Ishikawa (cell line): Measurements from ENCODE around the gene ZNF808.

Source experiments
- CEBPB ChIP-seq: IDR thresholded peaks from 2 replicates; pipeline ENCODE4 v1.6.1; 2012
- CREB1 ChIP-seq: IDR thresholded peaks from 2 replicates; pipeline ENCODE4 v1.6.1; 2012; ENCODE audit warnings: low read depth
- EP300 ChIP-seq: IDR thresholded peaks from 2 replicates; pipeline ENCODE4 v1.6.1; 2012; ENCODE audit warnings: borderline replicate concordance
- NFIC ChIP-seq: IDR thresholded peaks from 2 replicates; pipeline ENCODE4 v1.6.1; 2012
- REST ChIP-seq: IDR thresholded peaks from 2 replicates; pipeline ENCODE4 v1.6.1; 2012; ENCODE audit warnings: low read depth, mild to moderate bottlenecking
- TAF1 ChIP-seq: IDR thresholded peaks from 2 replicates; pipeline ENCODE4 v1.6.1; 2012; ENCODE audit warnings: low read depth, mild to moderate bottlenecking
- TCF12 ChIP-seq: IDR thresholded peaks from 2 replicates; pipeline ENCODE4 v1.6.1; 2012; ENCODE audit warnings: low read depth
- USF1 ChIP-seq: IDR thresholded peaks from 2 replicates; pipeline ENCODE4 v1.6.1; 2012
- YY1 ChIP-seq: IDR thresholded peaks from 2 replicates; pipeline ENCODE4 v1.6.1; 2012; ENCODE audit warnings: low read depth

GRCh38 chr19:52590728-52591127, 63.3 kb downstream of the ZNF808 start:
- TF ChIP-seq TAF1 (no peak), EP300 (no peak), YY1 (no peak), CEBPB (no peak), USF1 (no peak), REST (no peak), CREB1 (no peak), TCF12 (no peak), NFIC (no peak)
